MM.1S (cell line): ENCODE results near the gene PARD3.

Experiments
- CTCF ChIP-seq: fragments of 300-600 bp; sonication (generic); IDR thresholded peaks from 2 replicates; pipeline ENCODE4 v1.5.1; 2016; ENCODE audit warnings: antibody characterized with exemption, low read length, mixed read lengths
- EZH2 ChIP-seq: fragments of 300-600 bp; sonication (generic); optimal IDR thresholded peaks from 2 replicates; pipeline ENCODE3; 2017; ENCODE audit warnings: low read depth, mild to moderate bottlenecking, antibody characterized with exemption, low read length, mixed read lengths
- EZH2phosphoT487 ChIP-seq: fragments of 300-600 bp; sonication (generic); IDR thresholded peaks from 2 replicates; pipeline ENCODE4 v1.6.1; 2018; ENCODE audit warnings: antibody characterized with exemption, low read length

GRCh38 chr10:34291466-34292193 lies 523.5 kb downstream of the PARD3 start:
- TF ChIP-seq CTCF (no peak), EZH2phosphoT487 (no peak), EZH2 (no peak)
